GM18867 (cell line): ENCODE results near the gene CTPS2.
"Not testable (repeated sequence)": the region's sequence is repeated elsewhere in the genome, so short reads cannot be mapped to it uniquely, and the experiment has no call there.

Experiments
- ATAC-seq: cut with Tn5 transposase; IDR thresholded peaks from one replicate; pipeline ENCODE4 v1.9.1; 2021; ENCODE audit warnings: mild to moderate bottlenecking, moderate library complexity; ENCODE audit not compliant: unreplicated experiment

Gene CTPS2

DNA sequence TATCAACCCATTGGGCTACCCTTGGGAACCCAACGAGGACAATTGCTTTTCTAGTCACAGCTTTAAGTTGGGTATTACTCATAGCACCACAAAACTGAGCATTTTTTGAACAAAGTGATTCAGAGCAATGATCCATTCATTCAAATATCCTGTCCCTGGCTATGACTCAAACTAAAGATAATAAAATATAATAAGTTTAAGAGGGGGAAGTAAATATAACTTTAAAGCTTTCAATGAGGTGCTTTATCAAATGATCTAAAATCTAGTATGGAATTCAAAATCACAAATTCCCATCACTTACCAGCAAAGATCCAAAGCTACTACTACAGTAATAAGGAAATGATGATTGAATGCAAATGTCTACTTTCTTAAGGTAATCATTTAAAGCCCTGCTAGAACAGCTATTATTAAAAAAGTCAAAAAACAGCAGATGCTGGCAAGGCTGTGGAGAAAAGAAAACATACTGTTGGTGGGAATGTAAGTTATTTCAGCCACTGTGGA lies 102.3 kb downstream of the CTPS2 start:
- ATAC-seq, result no peak

GRCh38 chrX:16606142-16606720 lies 106.2 kb downstream of the CTPS2 start:
- ATAC-seq, result no peak

DNA sequence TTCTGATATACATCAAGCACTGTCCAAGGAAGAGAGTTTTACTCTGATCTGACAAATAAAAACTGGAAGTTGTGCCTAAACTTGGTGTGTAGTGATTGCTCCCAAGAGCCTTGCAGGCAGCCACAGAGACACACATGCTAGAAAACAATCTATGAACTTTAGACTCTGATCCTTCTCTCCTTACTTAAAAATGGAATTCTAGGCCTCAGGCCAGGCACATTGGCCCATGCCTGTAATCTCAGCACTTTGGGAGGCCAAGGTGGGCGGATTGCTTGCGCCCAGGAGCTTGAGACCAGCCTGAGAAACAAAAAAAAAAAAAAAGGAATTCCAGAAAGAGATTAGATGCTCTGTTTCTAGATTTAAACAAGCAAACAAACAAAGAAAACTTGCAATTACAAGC lies 108.1 kb downstream of the CTPS2 start:
- ATAC-seq, result no peak

- no peak for ATAC-seq
Measured at GRCh38 chrX:16603822-16604221, 108.6 kb downstream of the CTPS2 start.

DNA sequence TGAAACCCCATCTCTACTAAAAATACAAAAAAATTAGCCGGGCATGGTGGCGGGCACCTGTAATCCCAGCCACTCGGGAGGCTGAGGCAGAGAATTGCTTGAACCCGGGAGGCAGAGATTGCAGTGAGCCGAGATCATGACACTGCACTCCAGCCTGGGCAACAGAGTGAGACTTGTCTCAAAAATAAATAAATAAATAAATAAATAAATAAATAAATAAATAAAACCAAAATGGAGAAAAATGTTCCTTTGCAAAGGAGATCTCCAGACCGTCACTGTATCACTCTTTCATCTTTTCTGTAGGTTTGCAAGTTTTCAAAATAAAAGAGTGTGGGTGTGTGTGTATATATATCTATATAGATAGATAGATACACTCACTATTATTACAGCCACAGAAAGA lies 109.2 kb downstream of the CTPS2 start:
- ATAC-seq, result not testable (repeated sequence)

DNA sequence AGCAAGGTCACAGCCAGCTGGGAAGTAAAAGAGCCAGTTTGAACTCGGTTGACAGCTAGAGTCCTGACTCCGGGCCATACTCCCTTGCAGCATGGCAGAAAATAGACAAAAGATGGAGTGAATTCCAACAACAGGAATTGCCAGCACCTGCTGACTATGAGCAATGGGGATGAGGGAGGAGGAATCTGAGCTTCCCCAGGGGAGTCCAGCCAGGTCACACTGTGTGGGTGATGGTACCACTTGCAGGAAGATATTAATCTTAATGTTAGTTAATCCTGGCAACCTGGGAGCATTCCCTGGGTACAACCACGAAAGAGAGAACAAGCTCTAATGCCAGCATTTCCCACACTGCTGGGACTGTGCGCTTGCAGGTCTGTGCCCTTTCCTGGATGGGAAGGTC lies 110.6 kb downstream of the CTPS2 start:
- no peak for ATAC-seq

DNA sequence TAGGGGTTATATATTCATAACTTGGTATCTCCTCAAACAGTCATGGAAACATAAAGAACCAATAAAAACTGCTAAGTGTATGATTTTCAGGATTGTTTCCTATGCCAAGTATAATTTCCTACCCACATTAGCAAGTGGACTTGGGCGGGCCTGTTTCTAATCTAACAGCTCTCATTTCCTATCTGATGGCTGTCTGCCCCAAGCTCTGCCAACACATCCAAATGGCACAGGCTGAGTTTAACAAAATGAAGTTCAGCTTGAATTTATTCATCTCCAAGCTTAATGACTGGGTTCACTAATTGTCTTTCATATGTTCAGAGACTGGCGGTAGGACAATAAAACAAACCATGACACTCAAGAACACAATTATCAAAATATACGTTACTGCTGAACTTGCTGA lies 118.0 kb downstream of the CTPS2 start:
- no peak for ATAC-seq

- no peak for ATAC-seq
Measured at GRCh38 chrX:16593801-16594200, 118.7 kb downstream of the CTPS2 start.

DNA sequence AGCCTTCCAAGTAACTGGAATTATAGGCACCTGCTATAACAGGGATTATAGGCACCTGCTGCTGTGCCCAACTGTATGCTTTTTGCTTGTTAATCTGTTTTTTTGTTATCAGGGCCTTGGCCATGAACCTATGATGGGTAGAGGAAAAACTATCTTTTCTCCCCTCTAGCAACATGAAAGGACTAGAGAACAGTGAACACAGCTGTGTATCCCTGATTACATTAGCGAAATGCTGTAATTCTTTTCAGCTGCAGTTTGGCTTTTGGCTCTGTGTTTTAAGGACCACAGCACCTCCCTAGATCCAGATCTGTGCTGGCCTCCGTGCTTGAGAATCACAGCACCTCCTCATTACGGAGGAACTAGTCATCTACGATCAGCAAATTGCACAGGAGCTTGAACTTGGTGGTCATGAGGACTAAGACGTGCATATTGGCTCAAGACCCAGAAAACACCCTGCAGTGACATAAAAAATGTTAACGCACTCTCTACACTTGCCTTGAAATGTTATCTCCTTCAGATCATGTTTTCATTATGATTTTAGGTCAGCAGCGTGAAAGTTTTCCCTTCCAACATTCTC lies 120.2 kb downstream of the CTPS2 start:
- ATAC-seq, result no peak

- ATAC-seq, result no peak
Measured at GRCh38 chrX:16589826-16590225, 122.6 kb downstream of the CTPS2 start.

- ATAC-seq, result no peak
Measured at GRCh38 chrX:16589211-16589610, 123.3 kb downstream of the CTPS2 start.

DNA sequence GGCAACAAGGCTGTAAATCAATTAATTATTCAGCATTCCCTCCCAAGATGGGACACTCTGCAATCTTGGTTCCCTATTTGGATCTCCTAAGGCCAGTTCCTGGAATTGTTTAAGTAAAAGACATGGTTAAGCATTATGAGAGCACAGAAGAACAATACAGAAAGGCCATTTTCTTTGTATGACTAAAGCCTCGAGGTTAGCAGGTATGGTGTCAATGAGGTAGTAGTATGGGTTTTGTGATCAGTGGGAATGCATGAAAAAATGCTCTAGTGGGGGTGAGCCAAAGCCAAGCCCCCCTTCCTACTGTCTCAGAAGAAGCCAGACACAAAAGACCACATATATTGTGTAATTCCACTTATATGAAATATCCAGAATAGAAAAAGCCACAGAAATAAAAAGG lies 124.2 kb downstream of the CTPS2 start:
- no peak for ATAC-seq

DNA sequence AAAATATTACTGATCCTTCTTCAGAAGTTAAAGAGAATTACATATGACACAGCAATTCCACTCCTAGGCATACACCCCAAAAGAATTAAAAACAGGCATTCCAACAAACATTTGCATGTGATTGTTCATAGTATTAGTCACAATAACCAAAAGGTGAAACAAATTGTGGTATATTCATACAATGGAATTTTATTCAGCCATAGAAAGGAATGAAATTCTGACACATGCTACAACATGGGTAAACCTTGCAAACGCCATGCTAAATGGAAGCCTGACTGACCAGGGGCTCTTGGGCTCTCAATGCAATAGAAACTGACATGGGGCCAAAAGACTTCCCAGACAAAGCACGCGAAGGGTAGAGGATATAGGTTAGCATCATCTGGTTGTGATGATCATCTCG lies 124.6 kb downstream of the CTPS2 start:
- no peak for ATAC-seq

DNA sequence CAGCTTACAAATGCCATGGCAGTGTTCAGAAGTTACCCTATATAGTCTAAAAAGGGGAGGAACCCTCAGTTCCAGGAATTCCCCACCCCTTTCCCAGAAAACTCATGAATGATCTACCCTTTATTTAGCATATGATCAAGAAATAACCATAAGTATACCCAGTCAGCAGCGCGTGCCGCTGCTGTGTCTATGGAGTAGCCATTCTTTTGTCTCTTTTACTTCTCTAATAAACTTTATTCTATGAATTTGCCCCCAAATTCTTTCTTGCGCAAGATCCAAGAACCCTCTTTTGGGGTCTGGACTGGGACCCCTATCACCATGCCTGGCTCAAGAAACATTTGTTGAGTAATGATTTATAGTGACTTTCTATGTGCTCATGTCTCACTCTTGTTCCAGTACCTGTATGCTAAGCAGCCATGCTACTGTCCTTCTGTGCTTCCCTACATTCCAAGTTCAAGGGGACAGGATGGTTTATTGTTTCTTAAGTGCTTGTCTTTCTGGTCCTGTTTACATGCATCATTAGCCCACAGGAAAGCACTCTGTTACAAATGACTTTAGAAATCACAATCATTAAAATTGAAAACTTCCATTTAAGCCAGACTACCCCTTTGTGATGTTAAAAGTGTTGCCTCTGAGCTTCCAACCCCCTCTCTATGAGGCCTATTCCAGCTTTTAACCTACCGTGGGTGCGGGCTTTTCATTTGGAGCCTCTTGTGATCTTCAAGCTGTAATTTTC lies 125.9 kb downstream of the CTPS2 start:
- ATAC-seq, result no peak

DNA sequence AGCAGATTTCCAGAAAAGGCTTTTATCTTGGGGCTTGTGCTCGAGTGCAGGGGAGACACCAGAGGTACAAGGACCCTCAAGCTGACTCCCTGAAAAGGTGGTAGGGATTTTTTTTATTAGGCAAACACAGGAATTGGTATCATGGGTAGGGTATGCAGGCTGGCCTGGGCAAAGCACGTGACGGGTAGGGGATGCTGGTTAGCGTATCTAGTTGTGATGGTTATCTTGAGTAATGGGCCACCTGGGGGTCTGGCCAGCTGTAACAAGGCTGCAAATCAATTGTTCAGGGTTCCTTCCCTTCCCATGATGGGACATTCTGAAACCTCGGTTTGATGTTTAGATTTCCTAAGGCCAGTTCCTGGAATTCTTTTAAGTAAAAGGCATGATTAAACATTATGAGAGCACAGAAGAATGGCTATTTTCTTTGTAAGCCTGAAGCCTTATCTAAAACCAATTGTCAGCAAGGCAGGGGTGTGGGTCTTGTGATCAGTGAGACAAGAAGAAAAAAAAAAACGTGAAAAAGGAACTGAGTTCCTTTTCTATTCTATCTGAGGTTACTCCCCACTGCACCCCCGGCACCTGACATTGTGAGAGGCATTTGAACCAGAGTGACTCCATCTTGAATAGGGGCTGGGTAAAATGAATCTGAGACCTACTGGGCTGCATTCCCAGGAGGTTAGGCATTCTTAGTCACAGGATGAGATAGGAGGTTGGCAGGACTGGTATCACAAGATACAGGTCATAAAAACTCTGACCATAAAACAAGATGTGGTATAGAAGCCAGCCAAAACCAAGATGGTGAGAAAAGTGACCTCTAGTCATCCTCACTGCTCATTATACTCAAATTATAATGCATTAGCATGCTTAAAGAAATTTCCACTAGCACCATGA lies 126.7 kb downstream of the CTPS2 start:
- ATAC-seq, result no peak

DNA sequence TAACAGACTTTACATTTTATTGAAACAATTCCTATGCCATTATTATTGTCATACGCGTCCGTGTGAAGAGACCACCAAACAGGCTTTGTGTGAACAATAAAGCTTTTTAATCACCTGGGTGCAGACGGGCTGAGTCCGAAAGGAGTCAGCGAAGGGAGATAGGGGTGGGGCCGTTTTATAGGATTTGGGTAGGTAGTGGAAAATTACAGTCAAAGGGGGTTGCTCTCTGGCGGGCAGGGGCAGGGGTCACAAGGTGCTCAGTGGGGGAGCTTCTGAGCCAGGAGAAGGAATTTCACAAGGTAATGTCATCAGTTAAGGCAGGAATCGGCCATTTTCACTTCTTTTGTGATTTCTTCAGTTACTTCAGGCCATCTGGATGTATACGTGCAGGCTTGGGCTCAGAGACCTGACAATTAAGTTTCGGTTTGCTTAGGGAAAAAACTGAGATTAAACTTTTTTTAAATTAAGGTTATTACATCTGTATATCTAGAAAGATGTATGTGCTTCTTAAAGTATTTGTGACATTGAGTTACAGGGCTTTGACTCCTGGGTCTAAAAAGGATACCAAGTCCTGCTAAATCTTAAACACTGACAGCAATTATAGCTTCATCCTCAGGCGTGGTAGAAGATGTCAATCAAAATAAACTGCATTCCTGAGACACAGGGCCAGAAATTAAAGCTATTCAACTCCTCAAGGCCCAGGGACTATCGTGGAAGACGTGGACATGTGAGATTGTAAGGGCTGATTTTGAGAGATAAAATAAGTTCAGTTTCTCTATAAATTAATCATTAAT lies 132.3 kb downstream of the CTPS2 start:
- not testable (repeated sequence) for ATAC-seq

DNA sequence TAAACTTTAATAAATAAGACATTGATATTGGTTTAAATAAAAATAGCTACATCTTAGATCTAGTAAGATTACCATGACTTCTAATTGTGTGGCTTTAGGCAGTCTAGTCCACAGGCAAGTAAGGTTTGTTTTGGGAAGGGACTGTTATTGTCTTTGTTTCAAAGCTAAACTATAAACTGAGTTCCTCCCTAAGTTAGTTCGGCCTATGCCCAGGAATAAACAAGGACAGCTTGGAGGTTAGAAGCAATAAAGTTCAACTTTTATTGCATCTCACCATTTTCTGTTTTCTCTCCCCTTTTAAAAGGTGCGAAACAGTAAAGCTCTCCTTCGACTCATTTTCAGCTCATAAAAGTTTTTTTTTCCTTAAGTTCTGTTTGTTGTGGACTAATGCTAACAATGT lies 133.0 kb downstream of the CTPS2 start:
- ATAC-seq, result no peak

DNA sequence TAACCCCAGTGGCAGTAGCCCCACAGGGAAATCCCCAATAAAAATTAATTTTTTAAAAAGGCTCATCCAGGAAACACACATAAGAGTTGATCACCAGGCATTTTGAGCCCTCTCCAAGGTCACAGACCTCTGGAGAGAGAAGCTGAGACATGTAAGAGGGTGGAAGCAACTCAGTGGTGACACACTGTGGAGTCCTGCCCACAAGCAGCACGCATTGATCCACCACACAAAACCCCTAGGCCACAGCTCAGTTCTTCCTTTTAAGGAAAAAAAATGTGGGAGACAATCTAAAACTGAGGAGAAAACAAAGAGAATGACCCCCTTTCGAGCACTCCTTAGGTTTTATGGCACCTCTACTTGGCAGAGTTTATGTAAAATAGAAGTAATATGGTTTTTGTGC lies 134.3 kb downstream of the CTPS2 start:
- no peak for ATAC-seq

DNA sequence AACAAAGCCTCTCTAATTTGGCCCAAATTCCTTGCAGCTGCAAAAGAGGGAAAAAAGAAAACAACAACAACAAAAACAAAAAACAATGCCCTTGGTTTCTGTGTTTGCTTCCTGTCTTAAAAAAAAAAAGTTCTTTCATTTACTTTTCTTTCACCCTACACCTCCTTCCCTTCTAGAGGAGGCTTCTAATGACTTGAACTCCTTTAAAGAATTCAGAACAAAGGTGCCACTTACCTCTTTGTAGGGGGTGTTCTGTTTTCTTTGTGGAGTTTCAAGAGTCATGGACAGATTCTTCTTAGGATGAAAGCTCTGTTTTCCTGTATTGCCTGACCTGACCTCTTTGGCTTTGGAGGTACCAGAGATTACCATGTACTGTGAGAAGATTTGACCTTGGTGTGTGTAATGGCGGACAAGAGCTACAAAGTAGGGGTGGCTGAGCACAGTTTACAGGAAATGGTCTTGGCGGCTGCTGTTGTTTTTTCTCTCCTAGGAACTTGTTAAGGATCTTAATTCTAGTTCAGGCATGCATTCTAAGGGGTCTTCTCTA lies 134.9 kb downstream of the CTPS2 start:
- ATAC-seq, result no peak

DNA sequence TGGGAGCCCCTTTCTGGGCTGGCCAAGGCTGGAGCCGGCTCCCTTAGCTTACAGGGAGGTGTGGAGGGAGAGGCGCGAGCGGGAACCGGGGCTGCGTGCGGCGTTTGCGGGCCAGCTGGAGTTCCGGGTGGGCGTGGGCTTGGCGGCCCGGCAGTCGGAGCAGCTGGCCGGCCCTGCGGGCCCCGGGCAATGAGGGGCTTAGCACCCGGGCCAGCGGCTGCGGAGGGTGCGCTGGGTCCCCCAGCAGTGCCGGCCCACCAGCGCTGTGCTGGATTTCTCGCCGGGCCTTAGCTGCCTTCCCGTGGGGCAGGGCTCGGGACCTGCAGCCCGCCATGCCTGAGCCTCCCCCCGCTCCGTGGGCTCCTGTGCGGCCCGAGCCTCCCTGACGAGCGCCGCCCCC lies 137.1 kb downstream of the CTPS2 start:
- not testable (repeated sequence) for ATAC-seq
